Putamen (tissue), 1 donor: ENCODE results near the gene CCDC71L.
A peak's percentile ranks its signal among the peaks of the same experiment; 100 is the strongest.
"Not testable (repeated sequence)": the region's sequence is repeated elsewhere in the genome, so short reads cannot be mapped to it uniquely, and the experiment has no call there.

Experiments
- DNase-seq: peaks from one replicate; pipeline ENCODE4 v3.0.0-alpha.2; 2016; ENCODE audit warnings: low spot score

CCDC71L gene

GRCh38 chr7:106660862-106661720 lies at the start of gene CCDC71L:
CCDC71L (minus strand) TSS chr7:106661158; CDS start chr7:106660896, 262 bp downstream.
- peak; percentile 89 for DNase-seq

GRCh38 chr7:106709604-106710003 lies 48.6 kb upstream of the CCDC71L start:
- not testable (repeated sequence) for DNase-seq

- no peak for DNase-seq
Observed at GRCh38 chr7:106704000-106704840, 43.3 kb upstream of the CCDC71L start.

- no peak for DNase-seq
Observed at GRCh38 chr7:106693677-106694353, 32.9 kb upstream of the CCDC71L start.

- DNase-seq, result no peak
Observed at GRCh38 chr7:106692450-106693051, 31.6 kb upstream of the CCDC71L start.

- DNase-seq, result not testable (repeated sequence)
Observed at GRCh38 chr7:106688161-106688560, 27.2 kb upstream of the CCDC71L start.

GRCh38 chr7:106683941-106684340 lies 23.0 kb upstream of the CCDC71L start:
- DNase-seq, result no peak

GRCh38 chr7:106681815-106682495 lies 21.0 kb upstream of the CCDC71L start:
- no peak for DNase-seq

- DNase-seq, result no peak
Observed at GRCh38 chr7:106679153-106679931, 18.4 kb upstream of the CCDC71L start.

GRCh38 chr7:106678795-106679152 lies 17.8 kb upstream of the CCDC71L start:
- no peak for DNase-seq

- not testable (repeated sequence) for DNase-seq
Observed at GRCh38 chr7:106676506-106676905, 15.5 kb upstream of the CCDC71L start.

- not testable (repeated sequence) for DNase-seq
Observed at GRCh38 chr7:106673688-106674087, 12.7 kb upstream of the CCDC71L start.

GRCh38 chr7:106671930-106672329 lies 11.0 kb upstream of the CCDC71L start:
- DNase-seq, result not testable (repeated sequence)

- no peak for DNase-seq
Observed at GRCh38 chr7:106671160-106671559, 10.2 kb upstream of the CCDC71L start.

- DNase-seq, result no peak
Observed at GRCh38 chr7:106668861-106669524, 8.0 kb upstream of the CCDC71L start.

- no peak for DNase-seq
Observed at GRCh38 chr7:106666353-106666752, 5.4 kb upstream of the CCDC71L start.

GRCh38 chr7:106664343-106664742 lies 3.4 kb upstream of the CCDC71L start:
- no peak for DNase-seq

- DNase-seq, result peak; percentile 28
Observed at GRCh38 chr7:106659963-106660861, 746 bp downstream of the CCDC71L start.
